GM18505 (cell line): Measurements from ENCODE around the gene C1orf210.

ENCODE experiments used
- ATAC-seq: cut with Tn5 transposase; IDR thresholded peaks from one replicate; pipeline ENCODE4 v1.9.1; 2021; ENCODE audit not compliant: unreplicated experiment
- POLR2A ChIP-seq: IDR thresholded peaks from 4 replicates; pipeline ENCODE4 v1.6.1; 2011; ENCODE audit warnings: borderline replicate concordance; ENCODE audit not compliant: insufficient read depth, insufficient read length; ENCODE audit errors: extremely low read depth

Gene C1orf210

GRCh38 chr1:43317817-43318471, 32.6 kb upstream of the C1orf210 start:
- ATAC-seq, result no peak
- no peak for TF ChIP-seq POLR2A

- no peak for TF ChIP-seq POLR2A
- no peak for ATAC-seq
Observed at GRCh38 chr1:43316738-43317520, 31.5 kb upstream of the C1orf210 start.

DNA sequence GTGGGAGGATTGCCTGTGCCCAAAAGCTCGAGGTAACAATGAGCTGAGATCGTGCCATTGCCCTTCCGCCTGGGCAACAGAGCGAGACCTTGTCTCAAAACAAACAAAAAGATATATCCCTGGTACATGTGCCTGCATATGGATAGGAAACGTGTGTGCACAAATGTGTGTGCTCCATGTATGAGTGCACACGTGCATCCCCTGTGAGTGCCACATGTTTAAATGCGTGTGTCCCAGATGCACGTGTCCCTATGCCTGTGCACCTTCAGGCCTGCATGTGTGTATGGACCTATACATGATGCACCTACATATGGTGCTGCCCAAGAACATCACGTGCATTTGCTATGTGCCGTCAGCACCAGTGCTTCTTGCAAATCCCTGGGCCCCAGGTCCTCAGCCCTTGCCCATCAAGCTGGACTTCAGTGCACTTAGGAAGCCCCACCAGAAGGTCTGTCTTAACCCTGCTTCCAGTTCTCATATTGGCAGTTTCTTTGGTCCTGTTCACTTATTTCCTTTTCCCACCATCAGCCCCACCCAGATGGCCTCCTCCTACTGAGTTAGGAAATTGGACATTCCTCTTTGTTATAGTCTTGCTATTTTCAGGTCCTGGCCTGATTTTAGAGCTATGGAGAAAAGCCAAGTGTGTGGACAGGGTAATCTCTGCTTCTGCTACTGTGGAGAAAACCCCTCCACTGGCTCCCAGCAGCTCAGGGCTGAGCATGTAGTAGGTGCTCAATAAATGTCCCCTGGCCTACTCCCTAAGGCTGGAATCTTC, 30.8 kb upstream of the C1orf210 start:
- TF ChIP-seq POLR2A, result no peak
- no peak for ATAC-seq

- no peak for TF ChIP-seq POLR2A
- no peak for ATAC-seq
Observed at GRCh38 chr1:43315481-43315880, 30.1 kb upstream of the C1orf210 start.

DNA sequence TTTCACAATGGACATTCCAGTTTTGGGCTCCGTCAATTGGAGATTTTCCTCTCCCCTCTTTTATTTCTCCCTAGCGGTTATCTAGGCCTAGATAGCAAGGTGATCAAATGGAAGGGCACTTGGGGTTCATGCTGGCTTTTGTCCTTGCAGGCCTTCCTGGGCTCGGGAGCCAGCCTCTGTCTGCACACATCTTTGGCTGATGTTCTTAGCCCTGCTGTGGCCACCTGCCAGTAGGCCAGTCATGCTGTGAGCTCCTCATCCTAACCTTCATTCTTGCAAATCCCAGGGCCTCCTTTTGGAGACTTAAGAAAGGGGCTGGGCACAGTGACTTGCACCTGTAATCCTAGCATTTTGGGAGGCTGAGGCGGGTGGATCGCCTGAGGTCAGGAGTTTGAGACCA, 28.9 kb upstream of the C1orf210 start:
- ATAC-seq, result no peak
- TF ChIP-seq POLR2A, result no peak

DNA sequence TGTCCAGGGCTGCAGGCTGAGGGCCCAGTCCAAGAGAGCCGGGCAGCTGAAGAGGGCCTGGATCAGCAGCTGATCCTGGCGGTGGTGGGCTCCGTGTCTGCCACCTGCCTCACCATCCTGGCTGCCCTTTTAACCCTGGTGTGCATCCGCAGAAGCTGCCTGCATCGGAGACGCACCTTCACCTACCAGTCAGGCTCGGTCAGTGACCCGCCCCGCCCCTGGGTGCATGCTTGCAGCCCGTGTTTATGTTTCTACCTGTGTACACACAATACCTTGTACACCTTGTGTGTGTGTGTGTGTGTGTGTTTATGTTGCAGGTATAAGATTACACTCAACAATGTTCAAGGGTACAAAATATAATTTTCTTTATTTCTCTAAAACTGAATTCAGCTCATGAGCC, 28.4 kb upstream of the C1orf210 start:
- TF ChIP-seq POLR2A, result no peak

DNA sequence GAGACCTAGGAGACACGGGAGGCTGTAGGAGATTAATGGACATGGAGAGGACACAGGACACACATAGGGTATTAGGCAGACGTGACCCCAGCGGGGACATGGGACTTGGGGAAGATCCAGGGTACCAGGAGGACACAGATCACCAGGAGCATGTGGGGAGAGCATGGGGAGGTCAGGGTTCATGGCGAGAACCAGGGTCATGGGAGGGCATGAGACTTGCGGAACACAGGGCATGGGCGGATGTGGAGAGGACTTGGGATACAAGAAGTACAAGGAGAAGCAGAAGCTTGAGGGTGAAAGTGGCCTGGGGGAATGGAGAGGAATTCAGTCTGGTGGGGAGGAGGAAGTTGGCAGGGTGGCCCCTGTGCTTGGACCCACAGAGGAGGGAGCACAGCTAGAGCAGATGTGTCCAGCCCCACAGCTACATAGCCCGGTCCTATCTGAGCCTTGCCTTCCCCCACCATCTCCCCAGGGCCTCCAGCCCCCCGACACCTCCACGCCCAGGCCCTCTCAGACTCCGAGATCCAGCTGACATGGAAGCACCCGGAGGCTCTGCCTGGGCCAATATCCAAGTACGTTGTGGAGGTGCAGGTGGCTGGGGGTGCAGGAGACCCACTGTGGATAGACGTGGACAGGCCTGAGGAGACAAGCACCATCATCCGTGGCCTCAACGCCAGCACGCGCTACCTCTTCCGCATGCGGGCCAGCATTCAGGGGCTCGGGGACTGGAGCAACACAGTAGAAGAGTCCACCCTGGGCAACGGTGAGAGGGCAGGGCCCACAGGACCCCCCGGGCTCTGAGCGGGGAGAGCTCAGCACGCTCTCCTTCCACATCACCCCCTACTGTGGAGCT, 27.5 kb upstream of the C1orf210 start:
- ATAC-seq, result no peak
- TF ChIP-seq POLR2A, result no peak

More for the DNA sequence above, 28.4 kb upstream of the C1orf210 start:
- ATAC-seq, result no peak

DNA sequence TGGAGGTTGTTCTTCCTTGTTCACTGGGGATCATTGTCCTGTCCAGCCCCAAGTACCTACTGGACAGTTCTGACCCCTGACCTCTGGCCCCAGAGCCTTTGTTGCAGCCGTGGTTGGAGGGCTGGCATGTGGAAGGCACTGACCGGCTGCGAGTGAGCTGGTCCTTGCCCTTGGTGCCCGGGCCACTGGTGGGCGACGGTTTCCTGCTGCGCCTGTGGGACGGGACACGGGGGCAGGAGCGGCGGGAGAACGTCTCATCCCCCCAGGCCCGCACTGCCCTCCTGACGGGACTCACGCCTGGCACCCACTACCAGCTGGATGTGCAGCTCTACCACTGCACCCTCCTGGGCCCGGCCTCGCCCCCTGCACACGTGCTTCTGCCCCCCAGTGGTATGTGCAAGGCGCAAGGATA, 26.8 kb upstream of the C1orf210 start:
- ATAC-seq, result no peak
- TF ChIP-seq POLR2A, result no peak

DNA sequence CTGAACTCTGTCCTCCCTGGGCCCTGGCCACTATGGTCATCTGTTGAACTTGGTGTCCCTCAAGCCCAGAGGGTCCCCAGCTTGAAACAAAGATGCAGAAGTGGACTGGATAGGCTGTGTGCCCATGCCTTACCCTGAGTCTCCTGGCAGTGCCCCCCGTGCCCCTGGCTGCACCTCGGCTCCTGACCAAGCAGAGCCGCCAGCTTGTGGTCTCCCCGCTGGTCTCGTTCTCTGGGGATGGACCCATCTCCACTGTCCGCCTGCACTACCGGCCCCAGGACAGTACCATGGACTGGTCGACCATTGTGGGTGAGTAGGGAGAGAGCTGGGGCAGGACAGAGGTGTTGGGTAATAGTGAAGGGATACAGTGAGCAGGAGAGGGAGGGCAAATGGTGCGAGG, 26.1 kb upstream of the C1orf210 start:
- no peak for ATAC-seq
- TF ChIP-seq POLR2A, result no peak

DNA sequence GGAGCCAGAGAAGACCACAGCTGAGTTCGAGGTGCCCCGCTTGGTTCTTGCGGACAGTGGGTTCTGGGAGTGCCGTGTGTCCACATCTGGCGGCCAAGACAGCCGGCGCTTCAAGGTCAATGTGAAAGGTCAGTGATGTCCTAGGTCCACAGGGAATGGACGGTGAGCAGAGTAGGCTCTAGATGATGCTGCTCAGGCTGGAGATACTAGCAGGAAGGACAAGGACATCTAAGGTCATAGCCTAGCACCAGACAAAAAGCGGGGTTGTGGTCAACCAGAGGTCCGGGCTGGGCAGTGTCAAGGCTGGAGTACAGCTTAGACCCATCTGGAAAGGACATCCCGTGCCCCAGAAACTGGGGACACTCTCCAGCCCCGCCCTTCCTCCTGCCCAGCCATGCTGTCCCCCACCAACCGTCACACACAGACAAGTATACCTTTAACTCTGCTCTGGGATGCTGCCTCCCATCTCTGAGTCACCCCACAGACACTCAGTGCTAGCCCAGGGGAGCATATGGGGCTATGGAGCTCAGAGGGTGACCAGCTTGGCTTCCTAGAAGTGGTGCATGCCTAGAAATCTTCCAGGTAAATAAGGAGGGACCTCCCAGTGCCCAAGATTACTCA, 24.1 kb upstream of the C1orf210 start:
- TF ChIP-seq POLR2A, result no peak
- ATAC-seq, result no peak

DNA sequence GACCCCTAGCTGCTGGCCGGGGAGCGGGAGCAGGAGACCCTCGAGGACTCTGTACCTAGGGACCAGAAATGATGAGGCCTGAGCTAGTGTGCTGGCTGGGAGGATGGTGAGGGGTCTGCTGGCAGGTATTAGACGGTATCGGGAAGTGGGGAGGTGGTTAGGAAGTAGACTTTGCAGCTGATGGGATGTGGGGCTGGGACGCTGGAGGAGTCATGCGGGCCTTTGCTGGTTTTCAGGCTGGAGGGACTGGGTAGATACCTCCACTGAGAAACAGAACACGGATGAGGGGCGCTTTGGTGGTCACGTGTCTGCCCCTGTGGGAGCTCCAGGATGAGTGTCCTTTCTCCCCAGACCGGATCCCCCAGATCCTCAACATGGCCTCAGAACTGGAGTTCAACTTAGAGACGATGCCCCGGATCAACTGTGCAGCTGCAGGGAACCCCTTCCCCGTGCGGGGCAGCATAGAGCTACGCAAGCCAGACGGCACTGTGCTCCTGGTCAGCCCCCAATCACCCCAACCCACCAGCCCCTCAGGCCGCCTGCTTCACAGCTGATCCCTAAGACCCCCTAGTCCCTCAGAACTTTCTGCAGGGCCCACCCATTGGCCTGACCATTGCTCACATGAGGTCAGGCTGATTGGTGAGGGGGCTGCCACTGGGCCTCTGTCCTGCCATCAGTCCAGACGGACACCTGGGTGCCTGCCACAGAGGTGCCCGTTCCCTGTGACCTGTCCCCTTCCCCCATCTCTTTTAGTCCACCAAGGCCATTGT, 23.4 kb upstream of the C1orf210 start:
- TF ChIP-seq POLR2A, result no peak
- ATAC-seq, result no peak
